ENCODE results near the gene CDC14B.

Gene CDC14B

GRCh38 chr9:96483197-96483596 lies 136.4 kb downstream of the CDC14B start:
- no peak overlapping the region for H3K9ac ChIP-seq (ENCODE audit: low read length)
- H3K14ac ChIP-seq (ENCODE audit: low read length): no peak overlapping the region
- H2AFZ ChIP-seq (ENCODE audit: insufficient read depth, low read length, poor library complexity): no peak overlapping the region
- H3K9me3 ChIP-seq (ENCODE audit: insufficient read depth, low read depth, low read length): no peaks in the 10 kb centered on the region
- no peak for DNase-seq
- H3K79me2 ChIP-seq (ENCODE audit: control insufficient read depth, insufficient read depth, low read length, poor library complexity): no peaks in the 10 kb centered on the region
- no peak overlapping the region for H3K27ac ChIP-seq (ENCODE audit: low read depth, low read length)
- no peak overlapping the region for H2BK12ac ChIP-seq (ENCODE audit: low read length)
- H3K18ac ChIP-seq (ENCODE audit: low read length): no peak overlapping the region
- H2AK5ac ChIP-seq (ENCODE audit: low read length): no peak overlapping the region
- H2BK120ac ChIP-seq (ENCODE audit: insufficient read depth, low read length, poor library complexity): no peak overlapping the region
- peaks cover 12 to 15% of the 10 kb centered on the region in 2 experiments for H3K36me3 ChIP-seq (ENCODE audit: control insufficient read depth in 1 of 2, insufficient read depth in 2 of 2, low read length in 2 of 2)
- H2BK5ac ChIP-seq (ENCODE audit: low read depth, low read length, poor library complexity): no peak overlapping the region
- no peak overlapping the region for H3K4ac ChIP-seq (ENCODE audit: low read depth, low read length)
- H3K4me2 ChIP-seq (ENCODE audit: low read length): no peak overlapping the region
- WGBS (ENCODE audit: extremely low coverage, insufficient coverage, insufficient read length): no CpG with 5 or more reads among the region's 4 CpGs
- no peaks in the 10 kb centered on the region for H3K27me3 ChIP-seq (ENCODE audit: insufficient read depth, low read length)
- peaks cover 0 to 2% of the 10 kb centered on the region in 2 experiments for H3K4me1 ChIP-seq (ENCODE audit: control insufficient read depth in 1 of 2, insufficient read depth in 2 of 2, low read length in 2 of 2)
- H4K12ac ChIP-seq (ENCODE audit: low read depth, low read length): no peak overlapping the region
- no peak overlapping the region for H3K4me3 ChIP-seq (ENCODE audit: low read depth, low read length)
- H4K91ac ChIP-seq (ENCODE audit: low read depth, low read length): no peak overlapping the region
- H3K79me1 ChIP-seq (ENCODE audit: low read length): no peaks in the 10 kb centered on the region
- H4K8ac ChIP-seq (ENCODE audit: low read depth, low read length): no peak overlapping the region
- H3K23ac ChIP-seq (ENCODE audit: low read length): no peak overlapping the region

- H3K9me3 ChIP-seq (ENCODE audit: insufficient read depth, low read depth, low read length): no peaks in the 10 kb centered on the region
- H2BK5ac ChIP-seq (ENCODE audit: low read depth, low read length, poor library complexity): no peak overlapping the region
- no peak for DNase-seq
- no peak overlapping the region for H3K23ac ChIP-seq (ENCODE audit: low read length)
- no peak overlapping the region for H2AK5ac ChIP-seq (ENCODE audit: low read length)
- WGBS (ENCODE audit: extremely low coverage, insufficient coverage, insufficient read length): no CpG with 5 or more reads among the region's 2 CpGs
- no peak overlapping the region for H4K8ac ChIP-seq (ENCODE audit: low read depth, low read length)
- H3K4me2 ChIP-seq (ENCODE audit: low read length): no peak overlapping the region
- H2BK12ac ChIP-seq (ENCODE audit: low read length): no peak overlapping the region
- peaks cover 0 to 2% of the 10 kb centered on the region in 2 experiments for H3K4me1 ChIP-seq (ENCODE audit: control insufficient read depth in 1 of 2, insufficient read depth in 2 of 2, low read length in 2 of 2)
- no peak overlapping the region for H3K27ac ChIP-seq (ENCODE audit: low read depth, low read length)
- H3K9ac ChIP-seq (ENCODE audit: low read length): no peak overlapping the region
- no peak overlapping the region for H4K12ac ChIP-seq (ENCODE audit: low read depth, low read length)
- H3K36me3 ChIP-seq (ENCODE audit: control insufficient read depth in 1 of 2, insufficient read depth in 2 of 2, low read length in 2 of 2): peaks cover 7 to 10% of the 10 kb centered on the region in 2 experiments
- H2BK120ac ChIP-seq (ENCODE audit: insufficient read depth, low read length, poor library complexity): no peak overlapping the region
- no peaks in the 10 kb centered on the region for H3K27me3 ChIP-seq (ENCODE audit: insufficient read depth, low read length)
- H3K14ac ChIP-seq (ENCODE audit: low read length): no peak overlapping the region
- H3K4me3 ChIP-seq (ENCODE audit: low read depth, low read length): no peak overlapping the region
- H3K18ac ChIP-seq (ENCODE audit: low read length): no peak overlapping the region
- H3K79me1 ChIP-seq (ENCODE audit: low read length): no peaks in the 10 kb centered on the region
- no peaks in the 10 kb centered on the region for H3K79me2 ChIP-seq (ENCODE audit: control insufficient read depth, insufficient read depth, low read length, poor library complexity)
- no peak overlapping the region for H4K91ac ChIP-seq (ENCODE audit: low read depth, low read length)
- no peak overlapping the region for H2AFZ ChIP-seq (ENCODE audit: insufficient read depth, low read length, poor library complexity)
- no peak overlapping the region for H3K4ac ChIP-seq (ENCODE audit: low read depth, low read length)
Observed at GRCh38 chr9:96482476-96482875, 137.2 kb downstream of the CDC14B start.

GRCh38 chr9:96480736-96481135 lies 138.9 kb downstream of the CDC14B start:
- Histone ChIP-seq H3K18ac (ENCODE audit: low read length) (no peak overlapping the region), H3K9ac (ENCODE audit: low read length) (no peak overlapping the region), H3K4ac (ENCODE audit: low read depth, low read length) (no peak overlapping the region), H3K4me1 (ENCODE audit: control insufficient read depth in 1 of 2, insufficient read depth in 2 of 2, low read length in 2 of 2) (no peaks in the 10 kb centered on the region), H3K9me3 (ENCODE audit: insufficient read depth, low read depth, low read length) (no peaks in the 10 kb centered on the region), H3K23ac (ENCODE audit: low read length) (no peak overlapping the region), H3K27me3 (ENCODE audit: insufficient read depth, low read length) (no peaks in the 10 kb centered on the region), H3K36me3 (ENCODE audit: control insufficient read depth in 1 of 2, insufficient read depth in 2 of 2, low read length in 2 of 2) (peaks cover 7 to 8% of the 10 kb centered on the region in 2 experiments), H3K14ac (ENCODE audit: low read length) (no peak overlapping the region), H4K91ac (ENCODE audit: low read depth, low read length) (no peak overlapping the region), H2BK5ac (ENCODE audit: low read depth, low read length, poor library complexity) (no peak overlapping the region), H2BK12ac (ENCODE audit: low read length) (no peak overlapping the region), H3K4me3 (ENCODE audit: low read depth, low read length) (no peak overlapping the region), H2BK120ac (ENCODE audit: insufficient read depth, low read length, poor library complexity) (no peak overlapping the region), H3K79me1 (ENCODE audit: low read length) (no peaks in the 10 kb centered on the region), H2AK5ac (ENCODE audit: low read length) (no peak overlapping the region), H4K8ac (ENCODE audit: low read depth, low read length) (no peak overlapping the region), H3K79me2 (ENCODE audit: control insufficient read depth, insufficient read depth, low read length, poor library complexity) (no peaks in the 10 kb centered on the region), H2AFZ (ENCODE audit: insufficient read depth, low read length, poor library complexity) (no peak overlapping the region), H3K4me2 (ENCODE audit: low read length) (no peak overlapping the region), H3K27ac (ENCODE audit: low read depth, low read length) (no peak overlapping the region), H4K12ac (ENCODE audit: low read depth, low read length) (no peak overlapping the region)
- no CpG with 5 or more reads among the region's 3 CpGs for WGBS (ENCODE audit: extremely low coverage, insufficient coverage, insufficient read length)
- DNase-seq: no peak

GRCh38 chr9:96478829-96479371 lies 140.7 kb downstream of the CDC14B start:
- no peaks in the 10 kb centered on the region for H3K27me3 ChIP-seq (ENCODE audit: insufficient read depth, low read length)
- H3K4me2 ChIP-seq (ENCODE audit: low read length): no peak overlapping the region
- WGBS (ENCODE audit: extremely low coverage, insufficient coverage, insufficient read length): no CpG with 5 or more reads among the region's 4 CpGs
- no peaks in the 10 kb centered on the region for H3K9me3 ChIP-seq (ENCODE audit: insufficient read depth, low read depth, low read length)
- no peak overlapping the region for H3K4me3 ChIP-seq (ENCODE audit: low read depth, low read length)
- no peak overlapping the region for H3K9ac ChIP-seq (ENCODE audit: low read length)
- H4K8ac ChIP-seq (ENCODE audit: low read depth, low read length): no peak overlapping the region
- H3K79me1 ChIP-seq (ENCODE audit: low read length): no peaks in the 10 kb centered on the region
- no peak for DNase-seq
- H2BK12ac ChIP-seq (ENCODE audit: low read length): no peak overlapping the region
- H3K14ac ChIP-seq (ENCODE audit: low read length): no peak overlapping the region
- H2AK5ac ChIP-seq (ENCODE audit: low read length): no peak overlapping the region
- no peak overlapping the region for H3K4ac ChIP-seq (ENCODE audit: low read depth, low read length)
- H3K4me1 ChIP-seq (ENCODE audit: control insufficient read depth in 1 of 2, insufficient read depth in 2 of 2, low read length in 2 of 2): no peaks in the 10 kb centered on the region
- H3K36me3 ChIP-seq (ENCODE audit: control insufficient read depth in 1 of 2, insufficient read depth in 2 of 2, low read length in 2 of 2): peaks cover 4 to 5% of the 10 kb centered on the region in 2 experiments
- H3K79me2 ChIP-seq (ENCODE audit: control insufficient read depth, insufficient read depth, low read length, poor library complexity): no peaks in the 10 kb centered on the region
- no peak overlapping the region for H4K12ac ChIP-seq (ENCODE audit: low read depth, low read length)
- H2BK120ac ChIP-seq (ENCODE audit: insufficient read depth, low read length, poor library complexity): no peak overlapping the region
- H3K18ac ChIP-seq (ENCODE audit: low read length): no peak overlapping the region
- H4K91ac ChIP-seq (ENCODE audit: low read depth, low read length): no peak overlapping the region
- no peak overlapping the region for H3K23ac ChIP-seq (ENCODE audit: low read length)
- H3K27ac ChIP-seq (ENCODE audit: low read depth, low read length): no peak overlapping the region
- no peak overlapping the region for H2AFZ ChIP-seq (ENCODE audit: insufficient read depth, low read length, poor library complexity)
- H2BK5ac ChIP-seq (ENCODE audit: low read depth, low read length, poor library complexity): no peak overlapping the region
